Choroid plexus epithelial cell (primary cell): Measurements from ENCODE around the gene MYO9A.

Source experiments
- DNase-seq: peaks from one replicate; pipeline ENCODE4 v3.0.0-alpha.2; 2010; ENCODE audit warnings: low read depth
- H3K4me3 ChIP-seq: 2 replicates; pipeline ENCODE4 v1.5.1; 2011; ENCODE audit warnings: low read depth, mild to moderate bottlenecking, control low read depth, low read length, moderate library complexity
- TF ChIP-seq, protein P1 (sequence below): conservative IDR thresholded peaks from 2 replicates; pipeline ENCODE4 v1.5.1; 2011; ENCODE audit warnings: low read depth, mild to moderate bottlenecking, control low read depth, inconsistent platforms, low read length, moderate library complexity

The MYO9A gene

GRCh38 chr15:72042865-72043264 lies 75.1 kb downstream of the MYO9A start:
- no peak for DNase-seq
- H3K4me3 ChIP-seq, result no peak overlapping the region
- TF ChIP-seq, protein P1, sequence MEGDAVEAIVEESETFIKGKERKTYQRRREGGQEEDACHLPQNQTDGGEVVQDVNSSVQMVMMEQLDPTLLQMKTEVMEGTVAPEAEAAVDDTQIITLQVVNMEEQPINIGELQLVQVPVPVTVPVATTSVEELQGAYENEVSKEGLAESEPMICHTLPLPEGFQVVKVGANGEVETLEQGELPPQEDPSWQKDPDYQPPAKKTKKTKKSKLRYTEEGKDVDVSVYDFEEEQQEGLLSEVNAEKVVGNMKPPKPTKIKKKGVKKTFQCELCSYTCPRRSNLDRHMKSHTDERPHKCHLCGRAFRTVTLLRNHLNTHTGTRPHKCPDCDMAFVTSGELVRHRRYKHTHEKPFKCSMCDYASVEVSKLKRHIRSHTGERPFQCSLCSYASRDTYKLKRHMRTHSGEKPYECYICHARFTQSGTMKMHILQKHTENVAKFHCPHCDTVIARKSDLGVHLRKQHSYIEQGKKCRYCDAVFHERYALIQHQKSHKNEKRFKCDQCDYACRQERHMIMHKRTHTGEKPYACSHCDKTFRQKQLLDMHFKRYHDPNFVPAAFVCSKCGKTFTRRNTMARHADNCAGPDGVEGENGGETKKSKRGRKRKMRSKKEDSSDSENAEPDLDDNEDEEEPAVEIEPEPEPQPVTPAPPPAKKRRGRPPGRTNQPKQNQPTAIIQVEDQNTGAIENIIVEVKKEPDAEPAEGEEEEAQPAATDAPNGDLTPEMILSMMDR, result no peak

- TF ChIP-seq, protein P1, result no peak
- no peak for DNase-seq
- H3K4me3 ChIP-seq, result no peak overlapping the region
Observed at GRCh38 chr15:72042054-72042453, 75.9 kb downstream of the MYO9A start.

DNA sequence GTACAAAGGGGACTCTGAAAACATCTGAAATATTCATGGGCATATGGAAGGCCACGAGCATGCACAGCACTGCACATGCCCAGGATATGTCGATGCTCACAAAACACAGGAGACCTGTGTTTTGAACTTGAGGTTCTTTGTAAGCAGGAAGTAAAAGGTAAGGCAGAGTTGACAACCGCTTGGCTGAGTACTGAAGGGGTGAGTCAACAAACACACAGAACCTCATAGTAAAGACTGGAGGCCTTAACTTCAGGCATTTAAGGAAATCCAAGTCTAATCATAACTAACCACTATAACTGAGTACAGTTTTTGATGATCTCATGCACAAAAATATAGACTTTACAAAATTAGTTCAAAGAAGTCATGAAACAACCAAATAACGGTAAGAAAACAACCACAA lies 80.6 kb downstream of the MYO9A start:
- DNase-seq, result peak; percentile 61
- H3K4me3 ChIP-seq, result no peak overlapping the region
- TF ChIP-seq, protein P1, result no peak

DNA sequence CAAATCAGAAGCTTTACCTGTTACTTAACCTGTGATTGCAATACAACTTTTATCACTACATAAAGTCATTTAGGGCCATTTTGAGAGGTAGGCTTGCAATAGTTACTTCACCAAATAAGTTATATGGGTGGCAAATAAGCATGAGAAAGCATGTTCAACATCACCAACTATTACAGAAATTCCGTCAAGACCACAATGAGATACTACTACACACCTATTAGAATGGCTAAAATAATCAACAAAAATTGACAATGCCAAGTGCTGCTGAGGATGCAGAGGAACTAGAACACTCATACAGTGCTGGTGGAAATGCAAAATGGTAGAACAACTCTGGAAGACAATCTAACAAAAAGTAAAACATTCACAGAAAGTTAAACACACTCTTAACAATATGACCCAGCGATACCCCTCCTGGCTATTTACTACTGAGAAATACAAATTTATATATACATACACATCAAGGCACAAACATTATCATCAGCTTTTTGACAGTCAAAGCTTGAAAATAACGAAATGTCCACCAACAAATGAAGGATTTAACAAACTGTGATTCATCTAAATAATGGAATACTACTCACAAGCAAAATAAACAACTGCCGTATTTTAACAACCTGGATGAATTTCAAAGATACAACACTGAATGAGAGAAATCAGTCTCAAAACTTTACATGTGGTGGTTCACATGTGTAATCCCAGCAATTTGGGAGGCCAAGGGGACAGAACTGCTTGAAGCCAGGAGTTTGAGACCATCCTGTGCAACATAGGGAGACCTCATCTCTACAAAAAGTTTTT lies 82.9 kb downstream of the MYO9A start:
- TF ChIP-seq, protein P1, result no peak
- DNase-seq, result no peak
- H3K4me3 ChIP-seq, result no peak overlapping the region

- TF ChIP-seq, protein P1, result no peak
- no peak for DNase-seq
- H3K4me3 ChIP-seq, result no peak overlapping the region
Observed at GRCh38 chr15:72034351-72034750, 83.6 kb downstream of the MYO9A start.

DNA sequence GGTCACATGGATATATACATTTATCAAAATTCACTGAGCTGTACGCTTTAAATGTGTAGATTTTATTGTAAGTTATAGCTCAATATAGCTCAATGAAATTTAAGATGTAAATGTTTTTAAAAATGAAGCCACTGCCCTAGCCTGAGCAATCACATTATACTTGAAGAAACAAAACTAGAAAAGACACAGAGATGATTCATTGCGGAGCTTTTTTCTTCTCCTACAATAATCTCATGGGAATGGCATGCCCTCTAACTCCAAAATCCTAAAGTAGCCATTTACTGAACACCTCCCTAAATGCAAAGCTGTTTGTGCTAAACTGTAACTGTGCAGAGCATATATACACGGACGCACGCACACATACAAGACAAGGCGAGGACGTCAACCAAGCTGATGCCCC lies 84.2 kb downstream of the MYO9A start:
- DNase-seq, result peak; percentile 35
- no peak overlapping the region for H3K4me3 ChIP-seq
- TF ChIP-seq, protein P1, result no peak

DNA sequence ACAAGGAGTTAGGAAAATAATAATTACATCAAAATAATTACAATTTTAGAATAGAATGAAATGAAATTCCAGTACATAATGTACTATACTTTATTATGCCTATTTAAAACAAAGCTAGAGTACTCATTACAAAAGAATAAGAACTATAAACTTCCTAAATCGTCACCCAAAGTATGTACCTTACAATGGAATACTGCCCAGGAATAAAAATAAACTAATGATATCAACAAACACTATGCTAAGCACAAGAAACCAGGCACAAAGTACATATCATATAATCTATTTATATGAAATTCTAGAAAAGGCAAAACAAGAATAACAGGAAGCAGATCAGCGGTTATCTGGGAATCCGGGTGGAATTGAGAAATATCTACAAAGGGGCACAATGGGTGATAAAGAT lies 84.7 kb downstream of the MYO9A start:
- TF ChIP-seq, protein P1, result no peak
- no peak overlapping the region for H3K4me3 ChIP-seq
- no peak for DNase-seq
